HG03460 (cell line): ENCODE data around the gene CACNA1H.
"Not testable (repeated sequence)": the region's sequence is repeated elsewhere in the genome, so short reads cannot be mapped to it uniquely, and the experiment has no call there.

Source experiments
- ATAC-seq: cut with Tn5 transposase; IDR thresholded peaks from one replicate; pipeline ENCODE4 v1.9.1; 2021; ENCODE audit not compliant: unreplicated experiment

The CACNA1H gene

GRCh38 chr16:1243363-1243762 is 90.5 kb downstream of the CACNA1H start:
- not testable (repeated sequence) for ATAC-seq

GRCh38 chr16:1243907-1244850 is 91.3 kb downstream of the CACNA1H start:
- not testable (repeated sequence) for ATAC-seq

- ATAC-seq = no peak
Observed at GRCh38 chr16:1244881-1245280, 92.0 kb downstream of the CACNA1H start.

- ATAC-seq = no peak
Observed at GRCh38 chr16:1245452-1246020, 92.6 kb downstream of the CACNA1H start.

- ATAC-seq = not testable (repeated sequence)
Observed at GRCh38 chr16:1247903-1248537, 95.1 kb downstream of the CACNA1H start.

GRCh38 chr16:1249031-1249755 is 96.3 kb downstream of the CACNA1H start:
- not testable (repeated sequence) for ATAC-seq

DNA sequence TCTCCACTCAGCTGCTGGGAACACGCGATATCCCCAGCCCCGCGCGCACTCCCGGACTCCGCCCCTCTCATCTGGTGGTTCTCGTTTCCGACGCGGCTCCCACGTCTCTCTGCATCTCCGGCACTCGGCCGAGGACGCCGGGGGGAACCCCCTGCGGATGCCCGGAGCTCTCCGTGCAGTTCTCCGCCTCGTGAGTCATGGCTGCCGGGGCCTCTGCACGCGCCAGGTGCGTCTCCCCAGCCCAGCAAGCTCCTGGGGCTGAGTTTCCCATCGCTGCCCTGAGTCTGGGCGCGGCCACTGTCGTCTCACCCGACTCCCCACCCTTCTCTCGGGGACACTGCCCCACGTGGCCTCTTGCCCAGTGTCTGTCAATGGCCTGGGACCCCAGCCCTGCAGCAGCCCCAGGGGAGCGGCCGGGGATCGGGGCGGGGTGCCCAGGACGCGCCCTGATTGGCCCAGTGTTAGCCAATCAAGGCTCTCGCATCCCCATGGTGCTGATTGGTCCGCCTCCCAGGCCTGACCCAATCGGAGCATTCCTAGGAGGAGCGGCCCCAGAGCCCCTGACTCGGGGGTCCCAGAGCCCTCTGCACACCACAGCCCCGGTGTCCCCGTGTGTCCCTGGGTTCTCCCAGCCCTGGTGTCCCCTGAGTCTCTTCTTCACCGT is 100.9 kb downstream of the CACNA1H start:
- ATAC-seq = not testable (repeated sequence)

DNA sequence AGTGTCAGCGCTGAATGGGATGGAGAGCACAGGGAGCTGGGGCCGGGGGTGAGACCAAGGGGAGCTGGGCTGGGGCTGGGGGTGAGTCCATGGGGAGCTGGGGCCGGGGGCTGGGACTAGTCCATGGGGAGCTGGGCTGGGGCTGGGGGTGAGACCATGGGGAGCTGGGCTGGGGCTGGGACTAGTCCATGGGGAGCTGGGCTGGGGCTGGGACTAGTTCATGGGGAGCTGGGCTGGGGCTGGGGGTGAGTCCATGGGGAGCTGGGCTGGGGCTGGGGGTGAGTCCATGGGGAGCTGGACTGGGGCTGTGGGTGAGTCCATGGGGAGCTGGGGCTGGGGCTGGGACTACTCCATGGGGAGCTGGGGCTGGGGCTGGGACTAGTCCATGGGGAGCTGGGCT is 101.9 kb downstream of the CACNA1H start:
- ATAC-seq = not testable (repeated sequence)

DNA sequence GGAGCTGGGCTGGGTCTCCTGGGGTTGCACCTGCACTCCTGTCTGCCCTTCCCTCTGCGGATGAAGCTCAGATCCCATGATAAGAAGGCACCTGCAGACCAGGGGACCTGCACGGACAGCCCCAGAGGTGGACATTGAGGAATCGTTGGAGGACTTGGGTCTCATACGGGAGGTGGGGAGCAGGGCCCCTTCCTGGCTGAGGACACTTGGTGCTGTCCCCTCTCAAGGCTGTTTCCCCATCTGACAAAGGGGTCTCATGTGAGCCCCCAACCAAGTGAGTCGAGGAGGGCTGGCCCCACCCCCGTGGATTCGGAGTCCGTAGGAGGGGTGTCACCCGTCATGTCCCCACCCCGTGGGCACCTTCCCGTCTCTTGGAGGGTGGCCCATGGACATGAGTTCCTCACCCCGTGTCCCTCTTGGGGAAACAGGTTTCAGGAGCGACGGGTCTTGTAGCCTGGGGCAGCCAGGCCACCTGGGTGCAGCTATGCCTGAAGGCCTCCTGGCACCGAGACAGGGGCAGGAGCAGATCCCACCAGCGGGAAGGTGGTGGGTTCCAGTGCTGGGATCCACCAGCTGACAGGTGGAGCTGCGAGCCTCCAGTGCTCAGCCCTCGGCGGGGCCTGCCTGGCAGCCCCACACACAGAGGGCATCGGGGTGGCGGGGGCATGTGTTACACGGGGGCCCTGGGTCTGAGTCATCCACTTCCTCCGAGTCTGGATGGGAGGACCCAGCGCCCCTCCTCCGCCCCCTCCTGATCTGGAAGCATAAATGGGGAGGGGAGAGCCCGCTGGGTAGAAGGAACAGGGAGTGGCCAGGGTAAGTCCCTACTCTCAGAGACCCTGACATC is 102.6 kb downstream of the CACNA1H start, which contains the start of gene TPSD1:
TSS of gene TPSD1 (plus strand) at position 794 of the 847 bp plus-strand sequence. CDS start 212 bp downstream, outside the sequence.
- ATAC-seq = not testable (repeated sequence)

GRCh38 chr16:1256296-1256873 is 103.5 kb downstream of the CACNA1H start:
- ATAC-seq = not testable (repeated sequence)

- no peak for ATAC-seq
Observed at GRCh38 chr16:1256874-1257322, 104.0 kb downstream of the CACNA1H start.

- ATAC-seq = no peak
Observed at GRCh38 chr16:1257561-1258224, 104.8 kb downstream of the CACNA1H start.

DNA sequence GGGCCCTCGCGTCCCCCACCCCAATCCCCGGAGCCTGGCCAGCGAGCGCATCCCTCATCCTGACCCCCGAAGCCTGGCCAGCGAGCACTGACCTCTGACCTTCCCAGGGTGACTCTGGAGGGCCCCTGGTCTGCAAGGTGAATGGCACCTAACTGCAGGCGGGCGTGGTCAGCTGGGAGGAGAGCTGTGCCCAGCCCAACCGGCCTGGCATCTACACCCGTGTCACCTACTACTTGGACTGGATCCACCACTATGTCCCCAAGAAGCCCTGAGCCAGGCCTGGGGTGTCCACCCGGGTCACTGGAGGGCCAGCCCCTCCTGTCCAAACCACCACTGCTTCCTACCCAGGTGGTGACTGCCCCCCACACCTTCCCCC is 105.3 kb downstream of the CACNA1H start:
- ATAC-seq = no peak

DNA sequence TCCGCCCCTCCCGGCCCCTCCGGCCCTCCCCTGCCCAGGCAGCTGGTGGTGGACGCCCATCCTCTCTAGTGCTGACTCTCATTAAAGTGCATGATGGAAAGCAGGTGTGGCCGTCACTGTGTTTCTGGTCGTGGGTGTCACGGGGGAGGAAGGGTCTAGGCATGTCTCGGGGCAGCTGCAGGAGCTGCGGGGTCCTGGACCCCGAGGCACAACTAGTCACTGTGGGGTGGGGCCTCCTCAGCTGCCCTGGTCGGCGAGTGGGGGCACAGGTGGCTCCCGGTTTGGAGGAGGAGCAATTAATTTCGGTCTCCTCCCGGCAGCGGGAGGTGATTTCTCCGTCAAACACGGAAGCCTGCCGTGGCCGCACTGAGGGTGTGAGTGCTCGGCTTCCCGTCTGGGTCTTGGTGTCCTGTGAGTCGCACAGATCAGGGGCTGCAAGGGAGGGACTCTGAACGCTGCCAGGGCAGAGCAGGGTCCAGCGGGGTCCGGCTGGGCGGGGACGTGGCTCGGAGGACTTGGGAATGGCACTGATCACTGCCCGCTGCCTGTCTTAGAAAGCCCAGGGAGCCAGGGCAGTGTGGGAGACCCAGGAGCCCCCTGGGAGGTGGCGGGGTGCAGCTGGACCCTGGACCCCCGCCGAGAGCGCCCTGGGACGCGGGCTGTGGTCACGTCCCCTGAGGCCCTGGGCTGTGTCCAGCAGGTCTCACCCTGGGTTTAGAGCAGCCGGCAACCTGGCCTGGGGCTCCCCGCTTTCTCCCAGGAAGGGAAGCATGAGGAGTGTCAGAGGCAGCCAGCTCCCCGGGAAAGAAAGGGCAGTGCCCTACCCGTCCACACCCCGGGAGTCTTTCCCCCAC is 106.2 kb downstream of the CACNA1H start:
- ATAC-seq = no peak

- ATAC-seq = no peak
Observed at GRCh38 chr16:1259760-1260068, 106.8 kb downstream of the CACNA1H start.

DNA sequence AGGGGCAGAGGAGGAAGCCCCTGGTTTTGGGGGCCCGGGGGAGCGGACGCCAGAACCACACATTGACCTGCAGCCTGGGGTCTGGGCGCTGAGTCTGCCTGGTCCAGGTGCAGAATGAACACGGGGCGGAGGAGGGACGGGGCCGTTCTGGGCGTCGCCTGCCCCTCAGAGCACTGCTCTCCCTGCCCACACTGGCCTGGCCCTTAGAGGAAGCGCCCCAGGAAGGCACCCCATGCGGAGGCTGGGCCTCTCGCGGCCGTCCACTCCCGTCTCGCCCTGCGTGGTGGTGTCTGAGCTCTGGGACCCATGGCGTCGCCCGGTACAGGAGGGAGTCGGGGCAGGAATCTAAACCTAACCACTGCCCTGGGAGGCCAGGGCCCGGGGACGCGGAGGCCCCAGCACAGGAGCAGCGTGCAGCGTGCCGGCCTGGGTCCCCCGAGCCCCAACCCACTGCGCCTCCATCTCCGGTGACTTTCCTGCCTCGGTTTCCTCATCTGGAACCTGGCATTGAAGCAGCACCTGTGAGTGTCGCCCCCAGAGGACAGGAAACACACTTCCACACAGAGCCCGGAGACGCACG is 107.3 kb downstream of the CACNA1H start:
- ATAC-seq = no peak

DNA sequence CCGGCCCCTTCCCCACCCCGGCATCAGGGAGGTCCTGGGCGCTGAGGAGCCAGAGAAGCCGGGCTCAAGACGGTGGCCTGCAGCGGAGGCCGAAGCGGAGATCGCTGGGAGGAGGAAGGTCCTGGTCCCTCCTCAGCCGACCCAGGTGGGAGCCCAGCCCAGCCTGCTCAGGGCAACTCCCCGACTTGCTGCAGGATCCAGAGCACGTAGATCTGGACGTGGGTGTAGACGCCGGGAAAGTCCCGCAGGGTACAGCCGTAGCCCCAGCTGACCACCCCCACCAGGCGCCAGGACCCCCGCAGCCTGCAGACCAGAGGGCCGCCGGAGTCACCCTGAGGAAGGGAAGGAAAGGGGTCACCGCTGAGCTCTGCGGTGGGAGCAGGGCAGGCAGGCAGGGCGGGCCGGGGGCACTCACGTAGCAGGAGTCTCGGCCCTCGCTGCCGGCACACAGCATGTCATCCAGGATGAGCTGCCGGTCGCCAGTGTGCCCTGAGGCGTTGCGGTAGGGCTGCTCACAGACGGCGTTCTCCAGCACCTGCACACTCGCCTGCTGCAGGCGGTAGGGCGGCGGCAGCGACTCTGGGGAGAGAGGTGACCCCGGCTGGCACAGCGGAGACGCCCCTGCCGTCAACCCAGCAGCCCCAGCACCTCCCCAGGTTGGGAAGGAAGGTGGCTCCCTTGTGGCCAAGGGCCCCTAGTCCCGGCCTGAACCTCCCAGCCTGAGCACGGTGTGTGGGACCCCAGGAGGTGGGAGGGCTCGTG is 108.4 kb downstream of the CACNA1H start:
- no peak for ATAC-seq
